Left lung (tissue), 10 donors: ENCODE data around the gene OR4D9. TPM values are rescaled to one million over a fixed set of nuclear protein-coding genes. Genes with fewer than 3 reads are reported as not detected.
A peak's percentile ranks its signal among the peaks of the same experiment; 100 is the strongest.

Experiments
- ATAC-seq: fragments of 200-7000 bp; cut with Tn5 transposase; one replicate; pipeline ENCODE4 v1.9.1; 2020; ENCODE audit warnings: moderate library complexity
- DNase-seq, 4 donors: peaks; one replicate each; pipeline ENCODE4 v3.0.0-alpha.2; 2013 to 2020
- H3K27ac ChIP-seq, 2 donors: fragments of 200-600 bp; sonication (generic) in 1 of 2; one replicate each; pipeline versions ENCODE4 v1.5.0 to v1.8.0; 2020 to 2021
- H3K27me3 ChIP-seq, 2 donors: fragments of 200-600 bp; sonication (generic) in 1 of 2; one replicate each; pipeline versions ENCODE4 v1.5.0 to v1.8.0; 2020 to 2021
- H3K36me3 ChIP-seq, 2 donors: fragments of 200-600 bp; sonication (generic) in 1 of 2; one replicate each; pipeline versions ENCODE4 v1.5.0 to v1.8.0; 2020 to 2021
- H3K4me1 ChIP-seq, 2 donors: fragments of 200-600 bp; one replicate each; pipeline ENCODE4 v1.8.0; 2021
- H3K4me3 ChIP-seq, 2 donors: fragments of 200-600 bp; sonication (generic) in 1 of 2; one replicate each; pipeline versions ENCODE4 v1.5.0 to v1.8.0; 2020 to 2021; ENCODE audit warnings: mild to moderate bottlenecking in 1 of 2
- H3K9me3 ChIP-seq, 2 donors: fragments of 200-600 bp; sonication (generic) in 1 of 2; one replicate each; pipeline versions ENCODE4 v1.5.0 to v1.8.0; 2020 to 2021
- CTCF ChIP-seq, 2 donors: fragments of 200-600 bp; sonication (generic) in 1 of 2; IDR thresholded peaks; one replicate each; pipeline versions ENCODE4 v1.5.0 to v1.8.0; 2021; ENCODE audit warnings: antibody characterized with exemption in 2 of 2
- intact Hi-C, 2 donors: fragments of 100-400 bp; cut with DNase I; formaldehyde crosslinking; loops; one replicate each; pipeline versions ENCODE4 v1.11.2 to v1.14.2; 2022
- polyA plus RNA-seq, 6 donors: library from polyadenylated mRNA; unstranded; fragments of 120-200 nt; gene quantifications; one replicate each; pipeline ENCODE4 v1.2.1, GENCODE V29; 2013; ENCODE audit not compliant: insufficient read length in 6 of 6
- total RNA-seq, 2 donors: library from RNA; stranded (reverse); fragmentation: NEBNext Ultra II Directional; extraction: Animal tissue kit (Norgen Biotek cat#: 25700); gene quantifications; one replicate each; pipeline ENCODE4 v1.2.1, GENCODE V29; 2021
- donor health status: DM: no; HTN: yes; CAD: no.
- donor health status: DM: no; HTN: no; CAD: no.

Gene OR4D9
- total and polyA plus RNA-seq, 8 donors: 0.03 to 0.06 (median 0.05) TPM; not detected in 2

- Histone ChIP-seq H3K9me3 (no peaks in the 10 kb centered on the region), H3K27ac (peak overlapping the region; percentile 69 to 83), H3K27me3 (peaks cover 0 to 7% of the 10 kb centered on the region in 2 donors), H3K36me3 (no peaks in the 10 kb centered on the region), H3K4me3 (peak overlapping the region; percentile 38 to 48), H3K4me1 (peaks cover 0 to 48% of the 10 kb centered on the region in 2 donors)
- peak in 3 of 4 donors; percentile 75 to 88 (median 87) for DNase-seq
- intact Hi-C loops: no loop called here
- ATAC-seq: peak; percentile 69
- no peak for TF ChIP-seq CTCF (IDR thresholded peaks at IDR 0.05)
These were observed 39.7 kb downstream of the OR4D9 start for GRCh38 chr11:59550842-59551658.

GRCh38 chr11:59551659-59552521 lies 40.6 kb downstream of the OR4D9 start:
- peaks cover 0 to 15% of the 10 kb centered on the region in 2 donors for H3K27me3 ChIP-seq
- peaks cover 0 to 56% of the 10 kb centered on the region in 2 donors for H3K4me1 ChIP-seq
- ATAC-seq (peak; percentile 16), DNase-seq (peak in 2 of 4 donors; percentile 63 to 75)
- intact Hi-C loops: no loop called here
- TF ChIP-seq CTCF (IDR thresholded peaks at IDR 0.05): no peak
- H3K27ac ChIP-seq: peak overlapping the region; percentile 69 to 83
- no peaks in the 10 kb centered on the region for H3K36me3 ChIP-seq
- no peaks in the 10 kb centered on the region for H3K9me3 ChIP-seq
- H3K4me3 ChIP-seq: peak overlapping the region; percentile 38 to 48

GRCh38 chr11:59552844-59553243 lies 41.5 kb downstream of the OR4D9 start:
- no peak overlapping the region for H3K27ac ChIP-seq
- no peak overlapping the region for H3K4me3 ChIP-seq

GRCh38 chr11:59553323-59553722 lies 42.0 kb downstream of the OR4D9 start:
- no peak for TF ChIP-seq CTCF (IDR thresholded peaks at IDR 0.05)
- ATAC-seq (no peak), DNase-seq (no peak)

More at GRCh38 chr11:59552844-59553243, 41.5 kb downstream of the OR4D9 start:
- no peak for DNase-seq
- Histone ChIP-seq H3K4me1 (peaks cover 0 to 53% of the 10 kb centered on the region in 2 donors), H3K9me3 (no peaks in the 10 kb centered on the region), H3K36me3 (no peaks in the 10 kb centered on the region), H3K27me3 (peaks cover 0 to 25% of the 10 kb centered on the region in 2 donors)
- TF ChIP-seq CTCF (IDR thresholded peaks at IDR 0.05): no peak
- ATAC-seq: no peak
- intact Hi-C loops: no loop called here

More at GRCh38 chr11:59553323-59553722, 42.0 kb downstream of the OR4D9 start:
- Histone ChIP-seq H3K4me1 (peaks cover 0 to 54% of the 10 kb centered on the region in 2 donors), H3K36me3 (no peaks in the 10 kb centered on the region), H3K4me3 (no peak overlapping the region), H3K27ac (no peak overlapping the region), H3K9me3 (no peaks in the 10 kb centered on the region), H3K27me3 (peaks cover 0 to 25% of the 10 kb centered on the region in 2 donors)
- intact Hi-C loops: no loop called here
